A673 (cell line): ENCODE measurements around the gene BMF. TPM values are rescaled to one million over a fixed set of nuclear protein-coding genes. Genes with fewer than 3 reads are reported as not detected.

Experiments
- BruUV-seq: library from RNA; stranded (reverse); fragments of 400-500 nt; replicated peaks from 2 replicates; lab custom pipeline; 2021; lab: Mats Ljungman, UMichigan
- CTCF ChIA-PET: fragments of 300-600 bp; sonication (Branson Sonifier 250); formaldehyde crosslinking; loops from one replicate; lab custom pipeline; 2022; ENCODE audit warnings: antibody characterized with exemption; lab: Charles Lee
- POLR2A ChIA-PET: fragments of 300-600 bp; sonication (Branson Sonifier 250); formaldehyde crosslinking; loops from one replicate; lab custom pipeline; 2022; ENCODE audit warnings: antibody characterized with exemption; ENCODE audit not compliant: low non-redundant PET; lab: Charles Lee
- DNase-seq: peaks from one replicate; pipeline ENCODE4 v3.0.0-alpha.2; 2015; ENCODE audit warnings: low spot score
- H3K27ac ChIP-seq: fragments of 200-600 bp; sonication (generic); 2 replicates; pipeline ENCODE4 v1.5.1; 2016; ENCODE audit warnings: mixed run types, low read depth, mild to moderate bottlenecking, mixed read lengths, antibody characterized with exemption, low read length; ENCODE audit not compliant: poor library complexity, severe bottlenecking
- H3K27me3 ChIP-seq: fragments of 200-600 bp; sonication (generic); replicated peaks from 2 replicates; pipeline ENCODE4 v1.6.1; 2017; ENCODE audit warnings: mixed run types, low read depth, mild to moderate bottlenecking, mixed read lengths, antibody characterized with exemption, low read length; ENCODE audit not compliant: insufficient read depth, poor library complexity
- H3K36me3 ChIP-seq: fragments of 200-600 bp; sonication (generic); 2 replicates; pipeline ENCODE4 v1.6.1; 2016; ENCODE audit warnings: mixed run types, mild to moderate bottlenecking, mixed read lengths, antibody characterized with exemption, low read length; ENCODE audit not compliant: insufficient read depth, poor library complexity, severe bottlenecking
- H3K4me1 ChIP-seq: fragments of 200-600 bp; sonication (generic); 2 replicates; pipeline ENCODE4 v1.6.1; 2017; ENCODE audit warnings: mixed run types, mild to moderate bottlenecking, mixed read lengths, antibody characterized with exemption, low read length; ENCODE audit not compliant: insufficient read depth, poor library complexity, severe bottlenecking
- H3K4me3 ChIP-seq: fragments of 200-600 bp; sonication (generic); 2 replicates; pipeline ENCODE4 v1.5.1; 2016; ENCODE audit warnings: low read depth, mixed run types, mild to moderate bottlenecking, mixed read lengths, low read length; ENCODE audit not compliant: poor library complexity, severe bottlenecking
- H3K9me3 ChIP-seq: fragments of 200-600 bp; sonication (generic); 2 replicates; pipeline ENCODE4 v1.6.1; 2016; ENCODE audit warnings: mixed run types, low read depth, mild to moderate bottlenecking, mixed read lengths, antibody characterized with exemption, low read length; ENCODE audit not compliant: poor library complexity, severe bottlenecking
- CTCF ChIP-seq: fragments of 300-800, 200-600 bp; sonication (generic); conservative IDR thresholded peaks from 2 replicates; pipeline ENCODE4 v1.5.1; 2017; ENCODE audit warnings: low read depth, mild to moderate bottlenecking, antibody characterized with exemption, low read length, moderate library complexity, mixed read lengths
- EZH2 ChIP-seq: fragments of 200-600 bp; sonication (generic); IDR thresholded peaks from 2 replicates; pipeline ENCODE4 v1.6.1; 2017; ENCODE audit warnings: borderline replicate concordance, low read depth, mild to moderate bottlenecking, mixed read lengths, antibody characterized with exemption, low read length; ENCODE audit not compliant: poor library complexity, severe bottlenecking
- intact Hi-C: fragments of 100-400 bp; cut with micrococcal nuclease; formaldehyde crosslinking; loops from one replicate; pipeline ENCODE4 v1.10.0; 2022; ENCODE audit not compliant: unreplicated experiment
- total RNA-seq: library from RNA; stranded (reverse); gene quantifications from 2 replicates; pipeline ENCODE4 v1.2.3, GENCODE V29; 2021

BMF gene
- total RNA-seq, 1 experiment from 2014 or later: 18.5 TPM

DNA sequence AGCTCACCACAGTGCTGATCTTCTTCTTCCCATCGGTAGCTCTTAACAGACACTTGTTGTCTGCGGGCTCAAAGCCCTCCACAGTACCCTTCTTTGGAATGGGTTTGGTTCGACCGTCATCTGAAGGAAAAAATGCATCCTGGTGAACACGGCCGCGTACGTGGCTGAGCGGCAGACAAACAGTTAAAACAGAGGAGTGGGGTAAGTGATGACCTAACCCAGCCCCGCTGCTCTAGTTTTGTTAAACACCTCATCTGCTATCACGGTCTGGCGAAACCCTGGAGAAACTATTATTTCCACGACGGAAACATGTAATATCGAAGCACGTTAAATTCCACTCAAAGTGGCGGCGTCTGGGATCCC is 70.4 kb downstream of the BMF start:
- peak overlapping the region; percentile 80 for H3K4me3 ChIP-seq
- POLR2A ChIA-PET: no interaction called here
- peaks cover 43% of the 10 kb centered on the region for H3K36me3 ChIP-seq
- BruUV-seq: no TSS peak
- no peaks in the 10 kb centered on the region for H3K9me3 ChIP-seq
- TF ChIP-seq EZH2 (no peak), CTCF (no peak)
- no peak for DNase-seq
- CTCF ChIA-PET: interaction anchor here (1.6 kb wide), 1 partner anchor 18 kb away, joined by 3 read pairs; no protein-coding TSS in a partner anchor
- H3K27ac ChIP-seq: peak overlapping the region; percentile 92
- H3K27me3 ChIP-seq: no peaks in the 10 kb centered on the region
- peaks cover 8% of the 10 kb centered on the region for H3K4me1 ChIP-seq
- intact Hi-C loops: loop anchor here (5.0 kb wide), 2 partner anchors 151 to 251 kb away; no protein-coding TSS in a partner anchor

Other genes with a start within 250 kb of the BMF start
- 5.4 and 5.6 TPM in 2 replicates for gene GPR176, start 188.6 kb downstream of the BMF start, total RNA-seq
- 45.3 and 45.6 TPM in 2 replicates for gene EIF2AK4, start 174.8 kb downstream of the BMF start, total RNA-seq
- 272 and 274 TPM in 2 replicates for gene SRP14, start 69.7 kb downstream of the BMF start, total RNA-seq
- gene BUB1B, start 52.2 kb upstream of the BMF start, total RNA-seq: 190 and 196 TPM in 2 replicates
- gene PAK6, start 130.2 kb upstream of the BMF start, total RNA-seq: 0.84 and 1.5 TPM in 2 replicates
- gene ANKRD63, start 174.2 kb upstream of the BMF start, total RNA-seq: 2.5 TPM in 2 replicates
- gene PLCB2, start 199.1 kb upstream of the BMF start, total RNA-seq: 5.6 and 6.6 TPM in 2 replicates
- gene INAFM2, start 214.8 kb upstream of the BMF start, total RNA-seq: 14.5 and 15.6 TPM in 2 replicates
- gene CCDC9B, start 232.1 kb upstream of the BMF start, total RNA-seq: 8.6 and 8.9 TPM in 2 replicates
- gene PHGR1, start 242.2 kb upstream of the BMF start, total RNA-seq: not detected in 2 replicates
- 0.62 and 1.3 TPM in 2 replicates for gene DISP2, start 249.3 kb upstream of the BMF start, total RNA-seq